ENCODE data around the gene LDLRAD2. TPM values are rescaled to one million over a fixed set of nuclear protein-coding genes. Genes with fewer than 3 reads are reported as not detected.
"Not testable (repeated sequence)": the region's sequence is repeated elsewhere in the genome, so short reads cannot be mapped to it uniquely, and the experiment has no call there.

The LDLRAD2 gene, protein sequence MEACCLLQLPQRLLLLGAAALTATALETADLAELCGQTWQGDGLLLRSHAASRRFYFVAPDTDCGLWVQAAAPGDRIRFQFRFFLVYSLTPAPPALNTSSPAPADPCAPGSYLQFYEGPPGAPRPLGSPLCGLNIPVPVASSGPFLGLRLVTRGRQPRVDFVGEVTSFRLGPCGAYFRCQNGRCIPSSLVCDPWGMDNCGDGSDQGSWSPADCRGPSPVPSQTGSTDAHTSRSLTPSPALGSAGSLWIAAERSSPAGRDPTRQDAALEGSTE
- under 1 TPM; 0.09 to 0.39 TPM for total RNA-seq
- long read RNA-seq = 0 reads

DNA sequence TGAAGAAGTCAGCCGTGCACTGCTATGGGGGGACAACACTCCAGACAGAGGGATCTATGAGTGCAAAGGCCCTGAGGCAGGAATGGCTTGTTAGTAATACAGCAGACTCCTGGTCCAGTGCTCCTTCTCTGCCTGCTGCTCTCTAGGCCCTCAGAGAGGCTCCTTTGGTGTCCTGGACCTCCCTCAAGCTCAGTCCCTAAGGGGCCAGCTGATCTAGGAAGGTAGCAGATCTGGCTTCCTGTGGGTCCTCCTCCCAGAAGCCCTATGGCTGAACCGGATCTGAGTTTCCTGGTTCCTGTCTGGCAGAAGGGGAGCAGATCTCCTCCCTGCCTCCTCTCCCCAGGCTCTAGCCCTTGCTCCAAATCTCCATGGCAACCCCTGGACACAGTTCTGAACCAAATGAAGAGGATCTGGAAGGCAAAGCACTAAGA lies at the start of gene LDLRAD2:
LDLRAD2 (plus strand) TSS at position 391 of the 431 bp plus-strand sequence. CDS start 187 bp downstream, outside the sequence.
- intact Hi-C loops (cut with DNase I, micrococcal nuclease) = no loop called here
- DNase-seq (no peak), ATAC-seq (peak; percentile 29)

DNA sequence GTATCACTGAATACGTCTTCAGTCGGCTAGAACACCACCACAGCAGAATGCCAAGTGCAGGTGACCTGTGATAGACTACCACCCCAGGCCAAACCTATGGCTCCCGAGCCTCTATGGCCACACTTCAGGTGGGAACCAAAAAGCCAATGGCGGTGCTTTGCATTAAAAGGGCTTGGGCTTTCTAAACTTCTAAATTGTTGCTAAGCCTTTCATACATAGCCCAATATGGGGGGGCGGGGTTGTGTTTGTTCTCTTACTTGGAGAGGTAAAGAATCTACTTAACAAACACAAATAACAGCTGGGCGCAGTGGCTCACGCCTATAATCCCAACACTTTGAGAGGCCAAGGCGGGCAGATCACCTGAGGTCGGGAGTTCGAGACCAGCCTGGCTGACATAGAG lies 48.8 kb upstream of the LDLRAD2 start:
- intact Hi-C loops (cut with DNase I, micrococcal nuclease) = no loop called here
- no peak for ATAC-seq

DNA sequence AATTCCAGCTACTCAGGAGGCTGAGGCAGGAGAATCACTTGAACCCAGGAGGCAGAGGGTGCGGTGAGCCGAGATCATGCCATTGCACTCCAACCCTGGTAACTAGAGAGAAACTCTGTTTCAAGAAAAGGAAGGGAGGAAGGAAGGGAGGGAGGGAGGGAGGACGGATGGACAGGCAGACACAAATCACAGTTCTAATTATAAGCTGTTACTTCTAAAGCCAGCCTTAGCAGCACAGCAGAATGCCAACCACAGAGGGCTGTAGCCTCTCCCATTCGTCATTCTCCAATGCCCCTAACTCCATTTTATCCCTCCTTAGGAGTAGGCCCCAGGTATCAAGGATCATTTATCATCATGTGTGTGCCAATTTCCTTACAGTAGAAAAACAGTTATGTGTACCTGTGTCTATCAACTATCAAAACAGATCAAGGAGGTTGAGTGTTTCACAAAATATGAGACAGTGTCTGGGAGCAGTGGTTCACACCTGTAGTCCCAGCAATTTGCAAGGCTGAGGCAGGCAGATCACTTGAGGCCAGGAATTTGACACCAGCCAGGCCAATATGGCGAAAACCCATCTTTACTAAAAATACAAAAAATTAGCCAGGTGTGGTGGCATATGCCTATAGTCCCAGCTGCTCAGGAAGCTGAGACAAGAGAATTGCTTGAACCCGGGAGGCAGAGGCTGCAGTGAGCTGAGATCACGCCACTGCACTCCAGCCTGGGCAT lies 48.2 kb upstream of the LDLRAD2 start:
- ATAC-seq (no peak), DNase-seq (no peak)
- intact Hi-C loops (cut with DNase I, micrococcal nuclease) = no loop called here

More for the DNA sequence above, 48.8 kb upstream of the LDLRAD2 start:
- DNase-seq = peak in 1 of 2 donors; percentile 13

DNA sequence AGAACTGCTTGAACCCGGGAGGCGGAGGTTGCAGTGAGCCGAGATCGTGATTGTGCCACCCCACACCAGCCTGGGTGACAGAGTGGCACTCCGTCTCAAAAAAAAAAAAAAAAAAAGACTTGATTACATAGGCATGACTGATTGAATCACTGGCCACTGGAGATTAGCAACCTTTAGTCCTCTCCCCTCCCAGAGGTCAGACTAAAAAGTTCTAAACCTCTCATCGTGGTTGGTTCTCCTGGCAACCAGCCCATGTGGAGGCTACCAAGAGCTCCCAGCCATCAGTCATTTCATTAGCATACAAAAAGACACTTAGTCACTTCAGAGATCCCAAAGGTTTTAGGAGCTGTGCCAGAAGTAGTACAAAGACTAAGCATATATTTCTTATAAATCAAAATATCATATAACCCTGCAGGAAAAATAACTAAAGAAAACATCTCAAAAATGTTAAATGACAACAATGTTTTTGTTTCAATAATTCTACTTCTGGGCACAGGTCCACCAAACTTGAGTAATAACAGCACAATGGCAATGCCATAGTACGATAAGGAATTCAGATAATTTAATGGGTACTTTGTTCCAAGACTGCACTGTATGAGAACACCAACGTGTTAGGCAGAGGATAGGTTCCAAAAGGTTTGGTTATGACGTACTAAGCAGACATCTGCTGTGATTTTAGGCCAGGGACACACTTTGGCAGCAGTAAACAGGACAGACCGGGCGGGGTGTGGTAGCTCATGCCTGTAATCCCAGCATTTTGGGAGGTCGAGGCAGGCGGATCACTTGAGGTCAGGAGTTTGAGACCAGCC lies 47.2 kb upstream of the LDLRAD2 start:
- ATAC-seq (peak; percentile 6), DNase-seq (no peak)
- intact Hi-C loops (cut with DNase I, micrococcal nuclease) = no loop called here

DNA sequence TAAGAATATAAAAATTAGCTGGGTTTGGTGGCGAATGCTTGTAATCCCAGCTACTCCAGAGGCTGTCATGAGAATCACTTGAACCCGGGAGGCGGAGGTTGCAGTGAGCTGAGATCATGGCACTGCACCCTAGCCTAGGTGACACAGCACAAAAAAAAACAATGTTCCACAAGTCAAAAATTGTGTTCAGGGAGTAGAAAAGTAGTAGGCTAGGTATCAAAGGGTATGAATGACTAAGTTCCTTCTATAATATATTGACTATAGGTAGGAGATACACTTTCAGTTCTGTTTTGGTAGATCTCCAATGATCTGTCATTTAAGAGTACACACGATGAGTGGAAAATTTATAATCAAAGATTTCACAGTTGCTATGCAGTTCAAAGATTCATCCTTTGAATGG lies 45.9 kb upstream of the LDLRAD2 start:
- no peak for DNase-seq
- ATAC-seq = no peak
- intact Hi-C loops (cut with DNase I, micrococcal nuclease) = no loop called here

DNA sequence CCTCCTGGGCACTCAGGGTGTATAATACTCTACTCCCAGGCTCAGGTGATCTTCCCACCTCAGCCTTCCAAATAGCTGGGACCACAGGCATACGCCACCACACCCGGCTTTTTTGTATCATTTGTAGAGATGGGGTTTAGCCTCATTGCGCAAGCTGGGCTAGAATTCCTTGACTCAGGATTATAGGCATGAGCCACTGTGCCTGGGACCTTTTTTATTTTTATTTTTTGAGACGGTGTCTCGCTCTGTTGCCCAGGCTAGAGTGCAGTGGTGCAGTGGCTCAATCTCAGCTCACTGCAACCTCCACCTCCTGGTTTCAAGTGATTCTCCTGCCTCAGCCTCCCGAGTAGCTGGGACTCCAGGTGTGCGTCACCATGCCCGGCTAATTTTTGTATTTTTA lies 45.0 kb upstream of the LDLRAD2 start:
- DNase-seq; intact Hi-C loops (cut with DNase I, micrococcal nuclease); ATAC-seq: not testable (repeated sequence)

DNA sequence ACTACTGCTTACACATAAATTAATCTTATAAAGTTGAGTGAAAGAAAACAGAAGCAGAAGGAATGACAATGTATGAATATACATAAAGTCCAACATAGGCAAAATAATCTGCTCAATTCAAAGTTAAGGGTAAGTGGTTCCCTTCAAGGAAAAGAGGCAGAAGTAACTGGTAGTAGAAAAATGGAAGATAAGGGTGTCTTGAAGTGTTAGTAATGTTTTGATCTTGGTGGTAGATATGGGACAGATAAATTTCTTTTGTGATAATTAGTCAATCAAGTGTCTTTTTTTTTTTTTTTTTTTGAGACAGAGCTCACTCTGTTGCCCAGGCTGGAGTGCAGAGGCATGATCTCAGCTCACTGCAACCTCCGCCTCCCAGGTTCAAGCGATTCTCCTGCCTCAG lies 41.9 kb upstream of the LDLRAD2 start:
- intact Hi-C loops (cut with DNase I, micrococcal nuclease) = no loop called here
- ATAC-seq = no peak
- no peak for DNase-seq

DNA sequence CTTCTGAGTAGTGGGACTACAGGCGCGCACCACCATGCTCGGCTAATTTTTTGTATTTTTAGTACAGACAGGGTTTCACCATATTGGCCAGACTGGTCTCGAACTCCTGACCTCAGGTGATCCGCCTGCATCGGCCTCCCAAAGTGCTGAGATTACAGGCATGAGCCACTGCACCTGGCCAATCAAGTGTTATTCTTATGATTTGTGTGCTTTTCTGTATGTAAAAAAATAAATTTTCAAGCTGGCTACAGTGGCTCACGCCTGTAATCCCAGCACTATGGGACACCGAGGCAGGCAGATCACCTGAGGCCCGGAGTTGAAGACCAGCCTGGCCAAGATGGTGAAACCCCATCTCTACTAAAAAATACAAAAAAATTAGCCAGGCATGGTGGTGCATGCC lies 41.5 kb upstream of the LDLRAD2 start:
- ATAC-seq; intact Hi-C loops (cut with DNase I, micrococcal nuclease): not testable (repeated sequence)

DNA sequence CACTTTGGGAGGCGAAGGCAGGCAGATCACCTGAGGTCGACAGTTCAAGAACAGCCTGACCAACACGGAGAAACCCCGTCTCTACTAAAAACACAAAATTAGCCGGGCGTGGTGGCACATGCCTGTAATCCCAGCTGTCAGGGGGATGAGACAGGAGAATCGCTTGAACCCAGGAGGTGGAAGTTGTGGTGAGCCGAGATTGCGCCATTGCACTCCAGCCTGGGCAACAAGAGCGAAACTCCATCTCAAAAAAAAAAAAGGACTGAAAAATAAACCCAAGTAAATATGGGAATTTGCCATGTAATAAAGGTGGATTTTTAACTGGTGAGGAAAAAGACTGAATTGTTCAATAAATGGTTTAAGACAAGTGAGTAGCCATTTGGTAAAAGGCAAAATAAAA lies 40.4 kb upstream of the LDLRAD2 start:
- ATAC-seq; DNase-seq; intact Hi-C loops (cut with DNase I, micrococcal nuclease): not testable (repeated sequence)

More for the DNA sequence above, 41.5 kb upstream of the LDLRAD2 start:
- not testable (repeated sequence) for DNase-seq

DNA sequence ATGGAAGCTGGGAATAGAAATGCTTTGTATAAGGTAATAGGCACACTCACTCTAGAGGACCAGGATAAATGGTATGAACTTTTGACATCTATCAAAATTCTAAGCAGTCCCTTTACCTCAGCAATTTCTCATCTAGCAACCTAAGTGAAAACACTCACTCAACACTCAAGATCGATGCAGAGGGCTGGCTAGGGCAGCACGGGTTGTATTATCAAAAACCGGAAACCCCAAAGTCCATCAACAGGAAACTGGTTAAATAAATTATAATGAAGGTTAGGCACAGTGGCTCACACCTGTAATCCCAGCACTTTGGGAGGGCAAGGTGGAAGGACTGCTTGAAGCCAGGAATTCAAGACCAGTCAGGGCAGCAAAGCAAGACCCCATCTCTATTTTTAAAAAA lies 38.5 kb upstream of the LDLRAD2 start:
- intact Hi-C loops (cut with DNase I, micrococcal nuclease) = no loop called here
- ATAC-seq (no peak), DNase-seq (no peak)

DNA sequence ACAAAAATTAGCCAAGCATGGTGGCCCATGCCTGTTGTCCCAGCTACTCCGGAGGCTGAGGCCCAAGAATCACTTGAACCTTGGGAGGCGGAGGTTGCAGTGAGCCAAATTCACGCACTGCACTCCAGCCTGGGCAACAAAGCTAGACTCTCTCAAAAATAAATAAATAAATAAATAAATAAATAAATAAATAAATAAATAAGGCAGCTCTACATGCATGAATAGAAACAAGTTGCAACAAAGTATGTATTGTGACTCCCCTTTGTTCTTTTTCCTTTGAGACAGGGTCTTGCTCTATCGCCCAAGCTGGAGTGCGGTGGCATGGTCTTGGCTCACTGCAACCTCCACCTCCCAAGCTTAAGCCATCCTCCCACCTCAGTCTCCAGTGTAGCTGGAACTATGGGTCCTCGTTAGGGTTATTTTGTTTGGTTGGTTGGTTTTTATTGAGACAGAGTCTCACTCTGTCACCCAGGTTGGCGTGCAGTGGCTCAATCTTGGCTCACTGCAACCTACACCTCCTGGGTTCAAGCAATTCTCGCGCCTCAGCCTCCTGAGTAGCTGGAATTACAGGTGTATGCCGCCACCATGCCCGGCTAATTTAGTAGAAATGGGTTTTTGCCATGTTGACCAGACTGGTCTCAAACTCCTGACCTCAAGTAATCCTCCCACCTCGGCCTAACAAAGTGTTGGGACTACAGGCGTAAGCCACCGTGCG lies 37.1 kb upstream of the LDLRAD2 start:
- intact Hi-C loops (cut with DNase I, micrococcal nuclease) = no loop called here
- DNase-seq (no peak), ATAC-seq (no peak)

DNA sequence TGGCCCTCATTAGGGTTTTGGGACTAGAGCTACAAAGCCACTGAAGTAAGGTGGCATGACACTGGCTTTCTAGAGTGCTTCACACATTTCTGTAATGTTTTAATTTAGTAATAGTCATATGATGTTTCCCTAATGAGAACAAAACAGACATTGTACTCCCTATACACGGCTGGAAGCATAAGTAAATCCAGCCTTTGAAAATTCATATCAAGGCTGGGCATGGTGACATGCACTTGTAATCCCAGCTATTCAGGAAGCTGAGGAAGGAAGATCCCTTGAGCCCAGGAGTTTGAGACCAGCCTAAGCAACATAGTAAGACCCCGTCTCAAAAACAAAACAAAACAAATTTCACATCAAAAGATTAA lies 36.5 kb upstream of the LDLRAD2 start:
- DNase-seq = no peak
- ATAC-seq = no peak
- intact Hi-C loops (cut with DNase I, micrococcal nuclease) = no loop called here

DNA sequence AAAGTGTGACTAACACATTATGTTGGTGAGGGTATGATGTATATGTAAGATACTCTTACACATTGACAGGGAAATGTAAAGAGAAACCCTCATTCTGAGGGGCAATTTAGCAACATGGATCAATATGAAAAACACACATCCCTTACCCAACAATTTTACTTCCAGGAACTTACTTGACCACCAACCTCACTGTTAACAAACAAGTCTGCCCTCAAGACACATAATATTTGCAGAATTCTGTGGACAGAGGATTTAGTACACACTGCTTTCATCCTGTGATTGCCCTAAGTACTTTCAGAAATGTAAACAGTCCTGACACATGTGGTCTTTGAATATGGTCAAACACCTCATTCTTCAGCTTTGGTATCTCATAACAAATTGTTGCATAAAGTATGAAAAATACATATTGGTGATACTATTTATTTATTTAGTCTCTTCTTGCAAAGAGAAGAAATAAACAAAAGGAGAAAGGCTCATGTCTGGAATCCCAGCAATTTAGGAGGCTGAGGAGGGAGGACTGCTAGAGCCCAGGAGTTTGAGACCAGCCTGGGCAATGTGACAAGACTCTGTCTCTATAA lies 36.0 kb upstream of the LDLRAD2 start:
- intact Hi-C loops (cut with DNase I, micrococcal nuclease) = no loop called here
- ATAC-seq (no peak), DNase-seq (no peak)

DNA sequence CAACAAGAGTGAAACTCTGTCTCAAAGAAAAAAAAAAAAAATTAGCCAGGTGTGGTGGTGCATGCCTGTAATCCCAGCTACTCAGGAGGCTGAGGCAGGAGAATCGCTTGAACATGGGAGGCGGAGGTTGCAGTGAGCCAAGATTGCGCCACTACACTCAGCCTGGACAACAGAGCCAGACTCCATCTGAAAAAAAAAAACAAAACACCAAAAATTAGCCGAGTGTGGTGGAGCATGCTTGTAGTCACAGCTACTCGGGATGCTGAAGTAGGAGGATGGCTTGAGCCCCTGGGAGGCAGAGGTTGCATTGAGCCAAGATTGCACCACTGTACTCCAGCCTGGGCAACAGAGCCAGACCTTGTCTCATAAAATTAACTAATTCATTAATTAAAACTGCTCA lies 35.1 kb upstream of the LDLRAD2 start:
- ATAC-seq; intact Hi-C loops (cut with DNase I, micrococcal nuclease); DNase-seq: not testable (repeated sequence)

DNA sequence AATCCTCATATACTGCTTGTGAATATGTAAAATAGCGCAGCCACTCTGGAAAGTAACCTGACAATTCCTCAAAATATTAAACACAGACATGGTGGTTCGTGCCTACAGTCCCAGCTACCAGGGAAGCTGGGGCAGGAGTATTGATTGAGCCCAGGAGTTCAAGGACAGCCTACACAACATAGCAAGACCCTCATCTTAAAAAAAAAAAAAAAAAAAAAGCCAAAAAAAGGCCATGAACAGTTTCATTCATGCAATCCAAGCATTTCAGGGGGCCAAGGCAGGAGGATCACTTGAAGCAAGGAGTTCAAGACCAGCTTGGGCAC lies 33.7 kb upstream of the LDLRAD2 start:
- no peak for ATAC-seq
- intact Hi-C loops (cut with DNase I, micrococcal nuclease) = no loop called here
- DNase-seq = no peak

DNA sequence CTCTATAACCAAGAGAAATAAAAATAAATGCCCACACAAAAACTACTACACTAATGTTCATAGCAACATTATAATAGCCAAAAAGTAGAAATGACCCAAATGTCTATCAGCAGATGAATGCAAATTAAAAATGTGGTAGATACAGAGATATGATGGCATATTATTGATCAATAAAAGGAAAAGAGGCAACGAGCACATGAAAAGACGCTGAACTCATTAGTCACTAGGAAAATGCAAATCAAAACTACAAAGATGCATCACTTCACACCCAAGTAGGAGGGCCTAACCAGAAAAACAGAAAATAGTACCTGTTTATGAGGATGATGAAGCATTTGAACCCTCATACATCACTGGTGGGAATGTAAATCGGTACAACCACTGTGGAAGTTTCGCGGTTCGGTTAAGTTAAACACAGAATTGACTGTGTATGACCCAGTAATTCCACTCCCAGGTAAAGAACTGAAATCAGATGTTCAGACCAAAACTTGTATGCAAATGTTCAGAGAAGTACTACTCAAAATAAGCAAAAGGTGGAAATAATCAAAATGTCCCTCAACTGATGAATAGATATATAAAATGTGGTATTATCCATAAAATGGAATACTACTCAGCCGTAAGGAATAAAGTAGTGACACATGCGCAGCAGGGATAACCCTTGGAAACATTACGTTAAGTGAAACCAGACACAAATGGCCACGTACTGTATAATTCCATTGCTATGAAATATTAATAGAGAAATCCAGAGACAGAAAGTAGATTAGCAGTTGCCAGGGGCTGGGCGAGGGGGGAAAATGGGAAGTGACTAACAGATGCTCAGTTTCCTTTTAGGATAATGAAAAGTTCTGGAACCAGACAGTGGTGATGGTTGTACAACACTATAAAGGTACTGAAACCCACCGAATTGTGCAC lies 32.2 kb upstream of the LDLRAD2 start:
- no peak for ATAC-seq
- DNase-seq = no peak
- intact Hi-C loops (cut with DNase I, micrococcal nuclease) = no loop called here

DNA sequence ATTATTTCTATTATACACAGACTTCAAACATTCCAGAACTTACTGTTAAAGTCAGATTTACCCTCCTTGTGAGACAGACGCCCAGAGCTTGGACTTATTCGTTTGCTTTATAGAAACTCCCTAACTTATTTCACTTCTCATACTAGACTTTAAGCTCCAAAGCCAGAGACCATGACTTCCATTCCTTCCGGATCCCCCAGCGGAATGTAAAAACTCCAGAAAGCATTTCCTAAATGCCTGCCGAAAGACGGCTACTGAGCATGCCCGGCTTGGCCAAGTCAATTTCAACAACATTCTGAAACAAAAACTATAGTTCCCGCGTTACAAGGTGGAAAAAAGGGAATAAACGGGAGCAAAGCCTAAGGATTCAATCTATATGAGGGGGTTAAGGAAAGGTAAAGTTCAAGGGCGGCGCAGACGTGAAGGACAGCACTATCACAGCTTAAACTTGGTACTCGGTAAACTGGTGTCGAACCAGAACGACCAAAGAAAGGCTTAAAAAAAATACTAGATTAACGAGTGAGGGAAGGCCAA lies 30.2 kb upstream of the LDLRAD2 start:
- peak in 1 of 2 donors; percentile 23 for DNase-seq
- no peak for ATAC-seq
- intact Hi-C loops (cut with DNase I, micrococcal nuclease) = no loop called here

Data from left colon (tissue), 2 donors.